Activated CD4-positive, alpha-beta T cell treated with anti-CD3 and anti-CD28 coated beads, Interleukin-2, amount 50 U/mL, for 24 hours (primary cell): ENCODE data around the gene EIF3M.
"Not testable (repeated sequence)": the region's sequence is repeated elsewhere in the genome, so short reads cannot be mapped to it uniquely, and the experiment has no call there.

Source experiments
- DNase-seq, 2 donors: peaks; one replicate each; pipeline ENCODE4 v3.0.0-alpha.2; 2020; ENCODE audit warnings: low read depth in 1 of 2, low spot score in 1 of 2

EIF3M gene

GRCh38 chr11:32596114-32596513 is 12.5 kb downstream of the EIF3M start:
- DNase-seq = not testable (repeated sequence)

- DNase-seq = no peak
Measured at GRCh38 chr11:32597921-32598320, 14.3 kb downstream of the EIF3M start.

- DNase-seq = no peak
Measured at GRCh38 chr11:32602657-32603415, 19.2 kb downstream of the EIF3M start.

GRCh38 chr11:32606220-32606619 is 22.6 kb downstream of the EIF3M start:
- no peak for DNase-seq

GRCh38 chr11:32608826-32609225 is 25.2 kb downstream of the EIF3M start:
- not testable (repeated sequence) for DNase-seq

- no peak for DNase-seq
Measured at GRCh38 chr11:32610797-32611352, 27.2 kb downstream of the EIF3M start.

GRCh38 chr11:32613500-32614151 is 30.0 kb downstream of the EIF3M start:
- no peak for DNase-seq

- DNase-seq = no peak
Measured at GRCh38 chr11:32615422-32615821, 31.8 kb downstream of the EIF3M start.

- no peak for DNase-seq
Measured at GRCh38 chr11:32616903-32617302, 33.3 kb downstream of the EIF3M start.

GRCh38 chr11:32630844-32631243 is 47.2 kb downstream of the EIF3M start:
- DNase-seq = no peak

- no peak for DNase-seq
Measured at GRCh38 chr11:32635819-32636218, 52.2 kb downstream of the EIF3M start.

- no peak for DNase-seq
Measured at GRCh38 chr11:32641361-32641760, 57.7 kb downstream of the EIF3M start.

GRCh38 chr11:32643526-32643925 is 59.9 kb downstream of the EIF3M start:
- no peak for DNase-seq
